Neural progenitor cell (in vitro differentiated cells): ENCODE measurements around the gene CORO6.

Source experiments
- EZH2 ChIP-seq: fragments of 200-600 bp; sonication (generic); IDR thresholded peaks from 2 replicates; pipeline ENCODE4 v1.6.1; 2017; ENCODE audit warnings: antibody characterized with exemption, mild to moderate bottlenecking, moderate library complexity
- EZH2phosphoT487 ChIP-seq: fragments of 200-600 bp; sonication (generic); IDR thresholded peaks from 2 replicates; pipeline ENCODE4 v1.6.1; 2017; ENCODE audit warnings: antibody characterized with exemption
- TF ChIP-seq, protein P1 (sequence below): fragments of 200-600 bp; sonication (generic); IDR thresholded peaks from 2 replicates; pipeline ENCODE4 v1.5.1; 2017; ENCODE audit warnings: antibody characterized with exemption, mild to moderate bottlenecking

DNA sequence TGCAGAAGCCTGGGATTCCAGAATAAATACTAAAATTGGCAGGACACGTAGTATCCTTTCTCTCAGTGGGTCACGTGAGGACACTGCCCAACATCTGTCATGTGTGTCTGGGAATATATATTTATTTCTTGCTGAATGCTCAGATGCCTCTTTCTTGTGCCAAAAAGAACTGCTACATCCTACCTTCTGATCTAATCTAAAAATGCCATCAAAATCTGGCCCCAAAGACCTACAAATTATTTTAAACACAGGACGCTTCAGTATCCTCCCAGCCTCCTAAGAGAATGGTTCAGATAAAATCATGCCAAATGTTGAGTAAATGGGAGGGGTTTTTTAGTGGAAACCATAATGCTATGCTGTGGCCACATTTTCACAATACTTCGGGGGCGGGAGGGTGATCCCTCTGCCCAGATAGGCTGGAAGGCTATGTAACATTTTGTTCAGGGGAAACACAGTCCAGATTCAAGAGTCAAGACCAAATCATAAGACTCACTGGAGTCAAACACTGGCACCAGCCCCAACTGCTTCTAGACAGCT is 22.9 kb upstream of the CORO6 start:
- TF ChIP-seq EZH2 (no peak), EZH2phosphoT487 (no peak)
- TF ChIP-seq, protein P1, sequence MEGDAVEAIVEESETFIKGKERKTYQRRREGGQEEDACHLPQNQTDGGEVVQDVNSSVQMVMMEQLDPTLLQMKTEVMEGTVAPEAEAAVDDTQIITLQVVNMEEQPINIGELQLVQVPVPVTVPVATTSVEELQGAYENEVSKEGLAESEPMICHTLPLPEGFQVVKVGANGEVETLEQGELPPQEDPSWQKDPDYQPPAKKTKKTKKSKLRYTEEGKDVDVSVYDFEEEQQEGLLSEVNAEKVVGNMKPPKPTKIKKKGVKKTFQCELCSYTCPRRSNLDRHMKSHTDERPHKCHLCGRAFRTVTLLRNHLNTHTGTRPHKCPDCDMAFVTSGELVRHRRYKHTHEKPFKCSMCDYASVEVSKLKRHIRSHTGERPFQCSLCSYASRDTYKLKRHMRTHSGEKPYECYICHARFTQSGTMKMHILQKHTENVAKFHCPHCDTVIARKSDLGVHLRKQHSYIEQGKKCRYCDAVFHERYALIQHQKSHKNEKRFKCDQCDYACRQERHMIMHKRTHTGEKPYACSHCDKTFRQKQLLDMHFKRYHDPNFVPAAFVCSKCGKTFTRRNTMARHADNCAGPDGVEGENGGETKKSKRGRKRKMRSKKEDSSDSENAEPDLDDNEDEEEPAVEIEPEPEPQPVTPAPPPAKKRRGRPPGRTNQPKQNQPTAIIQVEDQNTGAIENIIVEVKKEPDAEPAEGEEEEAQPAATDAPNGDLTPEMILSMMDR = no peak
